ENCODE results near the gene AP4M1.

- TF ChIP-seq HDGF (IDR thresholded peaks at IDR 0.05; ENCODE audit: borderline replicate concordance) = no peak
- no peak for TF ChIP-seq FOXM1 (IDR thresholded peaks at IDR 0.05; ENCODE audit: borderline replicate concordance)
- no peak for TF ChIP-seq SP1 (IDR thresholded peaks at IDR 0.05)
These were observed 23.1 kb downstream of the AP4M1 start for GRCh38 chr7:100124301-100125230.

Measured in HEK293T (cell line).